Activated effector memory CD4-positive, alpha-beta T cell treated with Interleukin-2 at 50 U/mL for 16 hours (primary cell): ENCODE results near the gene ERP29.
A peak's percentile ranks its signal among the peaks of the same experiment; 100 is the strongest.
"Not testable (repeated sequence)": the region's sequence is repeated elsewhere in the genome, so short reads cannot be mapped to it uniquely, and the experiment has no call there.

Experiments used
- DNase-seq: peaks from one replicate; pipeline ENCODE4 v3.0.0-alpha.2; 2020

Gene ERP29

GRCh38 chr12:112004041-112004440 lies 9.2 kb upstream of the ERP29 start:
- no peak for DNase-seq

- DNase-seq, result no peak
Measured at GRCh38 chr12:112005419-112006395, 7.5 kb upstream of the ERP29 start.

- DNase-seq, result no peak
Measured at GRCh38 chr12:112007945-112008344, 5.3 kb upstream of the ERP29 start.

GRCh38 chr12:112008918-112009317 lies 4.3 kb upstream of the ERP29 start:
- DNase-seq, result no peak

GRCh38 chr12:112009596-112009995 lies 3.6 kb upstream of the ERP29 start:
- not testable (repeated sequence) for DNase-seq

GRCh38 chr12:112010415-112011344 lies 2.5 kb upstream of the ERP29 start:
- no peak for DNase-seq

- no peak for DNase-seq
Measured at GRCh38 chr12:112011685-112012084, 1.5 kb upstream of the ERP29 start.

GRCh38 chr12:112013601-112014402 lies 576 bp downstream of the ERP29 start:
- DNase-seq, result peak; percentile 64

- DNase-seq, result no peak
Measured at GRCh38 chr12:112015938-112016337, 2.7 kb downstream of the ERP29 start.

GRCh38 chr12:112017041-112017440 lies 3.8 kb downstream of the ERP29 start:
- no peak for DNase-seq

- no peak for DNase-seq
Measured at GRCh38 chr12:112018571-112019237, 5.5 kb downstream of the ERP29 start.

GRCh38 chr12:112020947-112021457 lies 7.8 kb downstream of the ERP29 start:
- DNase-seq, result no peak

- no peak for DNase-seq
Measured at GRCh38 chr12:112022241-112023016, 9.2 kb downstream of the ERP29 start.

- DNase-seq, result no peak
Measured at GRCh38 chr12:112023759-112024396, 10.7 kb downstream of the ERP29 start.

GRCh38 chr12:112025808-112026375 lies 12.7 kb downstream of the ERP29 start:
- DNase-seq, result no peak

GRCh38 chr12:112029301-112029700 lies 16.1 kb downstream of the ERP29 start:
- DNase-seq, result no peak

- no peak for DNase-seq
Measured at GRCh38 chr12:112031472-112031871, 18.2 kb downstream of the ERP29 start.

- DNase-seq, result no peak
Measured at GRCh38 chr12:112032292-112032691, 19.1 kb downstream of the ERP29 start.

GRCh38 chr12:112035219-112035785 lies 22.1 kb downstream of the ERP29 start:
- DNase-seq, result no peak

- not testable (repeated sequence) for DNase-seq
Measured at GRCh38 chr12:112036614-112037013, 23.4 kb downstream of the ERP29 start.
